ENCODE data around the gene DENND1A.
A peak's percentile ranks its signal among the peaks of the same experiment; 100 is the strongest.
"Not testable (repeated sequence)": the region's sequence is repeated elsewhere in the genome, so short reads cannot be mapped to it uniquely, and the experiment has no call there.

DENND1A gene

GRCh38 chr9:123835821-123836220, 94.1 kb downstream of the DENND1A start:
- intact Hi-C loops (cut with DNase I) = no loop called here
- no peak for DNase-seq

GRCh38 chr9:123834889-123835562, 94.9 kb downstream of the DENND1A start:
- intact Hi-C loops (cut with DNase I) = no loop called here

GRCh38 chr9:123834218-123834888, 95.6 kb downstream of the DENND1A start:
- intact Hi-C loops (cut with DNase I) = no loop called here
- no peak for DNase-seq

More at GRCh38 chr9:123834889-123835562, 94.9 kb downstream of the DENND1A start:
- DNase-seq = no peak

- peak in 6 of 42 donors; percentile 5 to 45 (median 22) for DNase-seq
- intact Hi-C loops (cut with DNase I) = no loop called here
These were observed 96.9 kb downstream of the DENND1A start for GRCh38 chr9:123832858-123833650.

- intact Hi-C loops (cut with DNase I) = no loop called here
- DNase-seq = no peak
These were observed 97.8 kb downstream of the DENND1A start for GRCh38 chr9:123832176-123832575.

GRCh38 chr9:123828449-123828848, 101.5 kb downstream of the DENND1A start:
- intact Hi-C loops (cut with DNase I) = no loop called here
- no peak for DNase-seq

GRCh38 chr9:123825342-123826060, 104.4 kb downstream of the DENND1A start:
- no peak for DNase-seq
- intact Hi-C loops (cut with DNase I) = no loop called here

GRCh38 chr9:123823194-123823947, 106.6 kb downstream of the DENND1A start:
- intact Hi-C loops (cut with DNase I) = no loop called here
- DNase-seq = no peak

GRCh38 chr9:123821619-123822018, 108.3 kb downstream of the DENND1A start:
- no peak for DNase-seq
- intact Hi-C loops (cut with DNase I) = no loop called here

- intact Hi-C loops (cut with DNase I) = no loop called here
- DNase-seq = no peak
These were observed 109.8 kb downstream of the DENND1A start for GRCh38 chr9:123820139-123820538.

- DNase-seq = no peak
- intact Hi-C loops (cut with DNase I) = no loop called here
These were observed 113.0 kb downstream of the DENND1A start for GRCh38 chr9:123816817-123817472.

- intact Hi-C loops (cut with DNase I); DNase-seq: not testable (repeated sequence)
These were observed 114.1 kb downstream of the DENND1A start for GRCh38 chr9:123815856-123816255.

GRCh38 chr9:123814496-123814895, 115.4 kb downstream of the DENND1A start:
- no peak for DNase-seq
- intact Hi-C loops (cut with DNase I) = no loop called here

GRCh38 chr9:123812984-123813383, 116.9 kb downstream of the DENND1A start:
- no peak for DNase-seq
- intact Hi-C loops (cut with DNase I) = no loop called here

- no peak for DNase-seq
- intact Hi-C loops (cut with DNase I) = no loop called here
These were observed 122.7 kb downstream of the DENND1A start for GRCh38 chr9:123807251-123807650.

GRCh38 chr9:123806829-123807228, 123.1 kb downstream of the DENND1A start:
- DNase-seq = no peak
- intact Hi-C loops (cut with DNase I) = no loop called here

- intact Hi-C loops (cut with DNase I) = no loop called here
- DNase-seq = no peak
These were observed 131.7 kb downstream of the DENND1A start for GRCh38 chr9:123798195-123798594.

Measured in head of caudate nucleus (tissue), 42 donors.